ENCODE measurements around the gene BOK.

The BOK gene

GRCh38 chr2:241542278-241542605 is 16.3 kb upstream of the BOK start:
- no peak for TF ChIP-seq EZH2phosphoT487 (IDR thresholded peaks at IDR 0.05; ENCODE audit: low read depth)
- TF ChIP-seq, protein P1, sequence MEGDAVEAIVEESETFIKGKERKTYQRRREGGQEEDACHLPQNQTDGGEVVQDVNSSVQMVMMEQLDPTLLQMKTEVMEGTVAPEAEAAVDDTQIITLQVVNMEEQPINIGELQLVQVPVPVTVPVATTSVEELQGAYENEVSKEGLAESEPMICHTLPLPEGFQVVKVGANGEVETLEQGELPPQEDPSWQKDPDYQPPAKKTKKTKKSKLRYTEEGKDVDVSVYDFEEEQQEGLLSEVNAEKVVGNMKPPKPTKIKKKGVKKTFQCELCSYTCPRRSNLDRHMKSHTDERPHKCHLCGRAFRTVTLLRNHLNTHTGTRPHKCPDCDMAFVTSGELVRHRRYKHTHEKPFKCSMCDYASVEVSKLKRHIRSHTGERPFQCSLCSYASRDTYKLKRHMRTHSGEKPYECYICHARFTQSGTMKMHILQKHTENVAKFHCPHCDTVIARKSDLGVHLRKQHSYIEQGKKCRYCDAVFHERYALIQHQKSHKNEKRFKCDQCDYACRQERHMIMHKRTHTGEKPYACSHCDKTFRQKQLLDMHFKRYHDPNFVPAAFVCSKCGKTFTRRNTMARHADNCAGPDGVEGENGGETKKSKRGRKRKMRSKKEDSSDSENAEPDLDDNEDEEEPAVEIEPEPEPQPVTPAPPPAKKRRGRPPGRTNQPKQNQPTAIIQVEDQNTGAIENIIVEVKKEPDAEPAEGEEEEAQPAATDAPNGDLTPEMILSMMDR (IDR thresholded peaks at IDR 0.05; ENCODE audit: low read depth, low read length): no peak
- no peaks in the 10 kb centered on the region for H3K79me2 ChIP-seq (ENCODE audit: low read length)
- H3K4me2 ChIP-seq (ENCODE audit: low read length): no peak overlapping the region

GRCh38 chr2:241545106-241545505 is 13.4 kb upstream of the BOK start:
- Histone ChIP-seq H3K4me1 (ENCODE audit: low read length) (no peaks in the 10 kb centered on the region), H3K27ac (ENCODE audit: low read length) (no peak overlapping the region), H3K4me2 (ENCODE audit: low read length) (no peak overlapping the region), H4K20me1 (ENCODE audit: insufficient read depth, low read length) (no peaks in the 10 kb centered on the region), H2AFZ (ENCODE audit: low read depth, low read length) (no peak overlapping the region), H3K4me3 (ENCODE audit: low read length) (no peak overlapping the region), H3K9me3 (ENCODE audit: insufficient read depth, low read length) (no peaks in the 10 kb centered on the region), H3K27me3 (ENCODE audit: low read depth, low read length) (no peaks in the 10 kb centered on the region), H3K79me2 (ENCODE audit: low read length) (no peaks in the 10 kb centered on the region), H3K36me3 (replicated peaks; ENCODE audit: low read depth, low read length) (no peaks in the 10 kb centered on the region), H3K9ac (ENCODE audit: low read length) (no peak overlapping the region)
- TF ChIP-seq, protein P1 (IDR thresholded peaks at IDR 0.05; ENCODE audit: low read depth, low read length): no peak
- no peak for TF ChIP-seq EZH2phosphoT487 (IDR thresholded peaks at IDR 0.05; ENCODE audit: low read depth)

More at GRCh38 chr2:241542278-241542605, 16.3 kb upstream of the BOK start:
- H2AFZ ChIP-seq (ENCODE audit: low read depth, low read length): no peak overlapping the region
- H3K4me1 ChIP-seq (ENCODE audit: low read length): no peaks in the 10 kb centered on the region
- no peaks in the 10 kb centered on the region for H4K20me1 ChIP-seq (ENCODE audit: insufficient read depth, low read length)
- H3K9me3 ChIP-seq (ENCODE audit: insufficient read depth, low read length): no peaks in the 10 kb centered on the region
- no peak overlapping the region for H3K4me3 ChIP-seq (ENCODE audit: low read length)
- no peak overlapping the region for H3K27ac ChIP-seq (ENCODE audit: low read length)
- no peak overlapping the region for H3K9ac ChIP-seq (ENCODE audit: low read length)
- no peaks in the 10 kb centered on the region for H3K27me3 ChIP-seq (ENCODE audit: low read depth, low read length)
- no peaks in the 10 kb centered on the region for H3K36me3 ChIP-seq (replicated peaks; ENCODE audit: low read depth, low read length)

GRCh38 chr2:241545523-241546473 is 12.7 kb upstream of the BOK start:
- Histone ChIP-seq H3K9me3 (ENCODE audit: insufficient read depth, low read length) (no peaks in the 10 kb centered on the region), H3K79me2 (ENCODE audit: low read length) (no peaks in the 10 kb centered on the region), H2AFZ (ENCODE audit: low read depth, low read length) (no peak overlapping the region), H4K20me1 (ENCODE audit: insufficient read depth, low read length) (no peaks in the 10 kb centered on the region), H3K36me3 (replicated peaks; ENCODE audit: low read depth, low read length) (no peaks in the 10 kb centered on the region), H3K4me3 (ENCODE audit: low read length) (no peak overlapping the region), H3K4me2 (ENCODE audit: low read length) (no peak overlapping the region), H3K27me3 (ENCODE audit: low read depth, low read length) (no peaks in the 10 kb centered on the region), H3K9ac (ENCODE audit: low read length) (no peak overlapping the region), H3K27ac (ENCODE audit: low read length) (no peak overlapping the region), H3K4me1 (ENCODE audit: low read length) (no peaks in the 10 kb centered on the region)
- TF ChIP-seq EZH2phosphoT487 (IDR thresholded peaks at IDR 0.05; ENCODE audit: low read depth): no peak
- TF ChIP-seq, protein P1 (IDR thresholded peaks at IDR 0.05; ENCODE audit: low read depth, low read length): no peak

DNA sequence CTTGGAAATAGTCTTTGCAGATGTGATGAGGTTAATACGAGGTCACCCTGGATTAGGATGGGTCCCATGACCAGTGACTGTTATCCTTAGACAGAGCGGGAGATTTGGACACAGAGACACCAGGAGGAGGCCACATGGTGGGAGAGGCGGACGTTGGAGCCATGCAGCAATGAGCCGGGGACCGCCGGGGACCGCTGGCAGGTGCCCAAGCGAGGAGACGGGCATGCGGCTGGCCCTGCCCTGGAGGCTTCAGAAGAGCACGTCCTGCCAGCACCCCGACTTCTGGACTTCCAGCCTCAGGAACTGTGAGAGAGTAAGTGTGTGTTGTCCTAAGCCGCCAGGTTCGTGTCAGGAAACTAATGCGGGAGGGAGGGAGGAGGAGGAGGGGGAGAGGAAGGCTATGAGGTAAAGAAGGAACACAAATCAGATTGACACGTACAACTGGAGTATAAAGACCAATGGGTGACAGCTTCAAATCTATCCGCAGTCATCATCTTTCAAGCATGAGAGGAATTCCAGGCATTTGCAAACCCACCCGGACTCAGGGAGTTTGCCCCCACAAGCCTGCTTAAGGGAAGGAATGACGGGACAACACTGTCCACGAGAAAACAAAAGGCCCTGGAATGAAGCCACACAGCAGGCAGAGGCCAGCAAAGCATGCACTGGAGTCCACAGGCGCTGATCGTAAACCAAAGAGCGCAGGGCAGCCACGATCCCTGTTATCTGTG is 11.6 kb upstream of the BOK start:
- no peaks in the 10 kb centered on the region for H3K4me1 ChIP-seq (ENCODE audit: low read length)
- H3K36me3 ChIP-seq (replicated peaks; ENCODE audit: low read depth, low read length): no peaks in the 10 kb centered on the region
- H3K4me2 ChIP-seq (ENCODE audit: low read length): no peak overlapping the region
- TF ChIP-seq, protein P1 (IDR thresholded peaks at IDR 0.05; ENCODE audit: low read depth, low read length): no peak
- no peak for TF ChIP-seq EZH2phosphoT487 (IDR thresholded peaks at IDR 0.05; ENCODE audit: low read depth)
- no peak overlapping the region for H3K4me3 ChIP-seq (ENCODE audit: low read length)
- no peak overlapping the region for H3K9ac ChIP-seq (ENCODE audit: low read length)
- H3K79me2 ChIP-seq (ENCODE audit: low read length): no peaks in the 10 kb centered on the region
- H3K9me3 ChIP-seq (ENCODE audit: insufficient read depth, low read length): no peaks in the 10 kb centered on the region
- H3K27me3 ChIP-seq (ENCODE audit: low read depth, low read length): no peaks in the 10 kb centered on the region
- no peak overlapping the region for H2AFZ ChIP-seq (ENCODE audit: low read depth, low read length)
- H3K27ac ChIP-seq (ENCODE audit: low read length): no peak overlapping the region
- H4K20me1 ChIP-seq (ENCODE audit: insufficient read depth, low read length): no peaks in the 10 kb centered on the region
